Ramos (cell line): ENCODE results near the gene EPHA4.

Experiments used
- in situ Hi-C: fragments of 300-500 bp; cut with MboI; formaldehyde crosslinking; loops from one replicate; pipeline ENCODE4 v1.14.3; 2022; ENCODE audit warnings: low sequenced_read_pairs; ENCODE audit not compliant: unreplicated experiment

The EPHA4 gene

GRCh38 chr2:221423210-221423804 is 148.8 kb downstream of the EPHA4 start:
- in situ Hi-C loops = no loop called here

DNA sequence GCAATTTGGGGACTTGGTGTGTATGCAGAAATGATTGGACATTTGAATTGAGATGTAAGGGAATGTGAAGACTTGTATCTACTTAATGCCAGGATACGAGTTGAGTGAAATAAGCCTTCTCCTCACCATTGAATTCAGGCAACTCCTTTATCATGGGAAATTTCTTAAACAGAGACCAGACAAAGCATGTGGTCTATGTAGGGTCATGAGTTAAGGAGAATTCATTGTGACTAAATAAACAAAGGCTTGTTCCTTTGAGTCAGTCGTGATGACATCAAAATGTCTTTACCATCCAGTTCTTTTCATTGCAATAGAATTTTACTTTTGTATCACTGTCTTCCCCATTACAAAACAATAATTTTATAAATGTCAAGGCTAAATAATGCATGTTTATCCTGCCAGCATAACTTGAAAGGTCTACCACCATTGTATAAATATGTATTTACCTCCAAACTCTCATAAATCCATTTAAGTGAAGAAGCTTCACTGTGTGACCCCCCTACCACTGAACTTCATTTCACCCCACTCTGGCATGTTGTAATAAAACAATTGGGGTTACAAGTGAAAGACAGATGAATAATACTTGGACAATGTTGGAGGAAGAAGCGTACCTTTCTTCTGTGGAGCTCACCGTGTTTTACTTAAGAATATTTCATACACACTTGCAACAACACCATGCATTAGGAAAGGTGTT is 149.4 kb downstream of the EPHA4 start:
- in situ Hi-C loops = no loop called here

DNA sequence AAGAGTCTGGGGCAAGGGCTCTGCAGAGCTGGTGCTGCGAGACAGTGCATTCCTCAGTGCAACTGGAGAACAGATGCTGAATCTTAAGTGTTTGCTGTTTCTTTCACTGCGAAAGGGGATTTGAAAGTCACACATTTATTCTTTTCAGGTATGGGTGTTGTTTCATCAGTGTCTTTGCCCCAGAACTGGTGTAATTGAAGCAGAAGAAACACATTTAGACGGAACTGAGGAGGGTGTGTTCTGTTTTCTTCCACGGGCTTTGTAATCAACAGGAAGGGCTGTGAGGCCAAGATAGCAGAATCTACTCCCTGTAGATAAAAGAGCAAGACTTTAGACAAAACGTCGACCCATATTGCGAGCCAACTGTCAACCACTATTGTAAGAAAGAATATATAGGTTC is 151.9 kb downstream of the EPHA4 start:
- in situ Hi-C loops = no loop called here

- in situ Hi-C loops = no loop called here
Measured at GRCh38 chr2:221415789-221416188, 156.3 kb downstream of the EPHA4 start.

- in situ Hi-C loops = no loop called here
Measured at GRCh38 chr2:221412978-221413377, 159.1 kb downstream of the EPHA4 start.

GRCh38 chr2:221410487-221410886 is 161.6 kb downstream of the EPHA4 start:
- in situ Hi-C loops = no loop called here

DNA sequence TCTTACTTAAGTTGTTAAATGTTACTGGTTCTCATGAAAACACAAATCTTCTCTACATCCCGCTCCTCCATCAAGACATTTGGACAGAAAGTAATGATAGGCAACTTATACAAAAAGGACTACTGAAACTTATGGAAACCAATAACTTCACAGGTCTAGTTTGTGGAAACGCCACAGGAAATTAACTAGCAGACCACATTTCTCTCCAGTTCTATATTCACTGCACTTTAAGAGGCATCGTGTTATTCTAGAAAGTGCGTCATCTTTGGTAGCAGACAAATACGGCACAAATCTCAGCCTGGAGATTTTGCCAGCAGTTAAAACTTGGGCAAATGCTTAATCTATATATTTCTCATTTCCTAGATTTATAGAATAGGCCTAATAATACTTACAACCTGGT is 164.3 kb downstream of the EPHA4 start:
- in situ Hi-C loops = no loop called here

- in situ Hi-C loops = no loop called here
Measured at GRCh38 chr2:221405521-221405920, 166.6 kb downstream of the EPHA4 start.

DNA sequence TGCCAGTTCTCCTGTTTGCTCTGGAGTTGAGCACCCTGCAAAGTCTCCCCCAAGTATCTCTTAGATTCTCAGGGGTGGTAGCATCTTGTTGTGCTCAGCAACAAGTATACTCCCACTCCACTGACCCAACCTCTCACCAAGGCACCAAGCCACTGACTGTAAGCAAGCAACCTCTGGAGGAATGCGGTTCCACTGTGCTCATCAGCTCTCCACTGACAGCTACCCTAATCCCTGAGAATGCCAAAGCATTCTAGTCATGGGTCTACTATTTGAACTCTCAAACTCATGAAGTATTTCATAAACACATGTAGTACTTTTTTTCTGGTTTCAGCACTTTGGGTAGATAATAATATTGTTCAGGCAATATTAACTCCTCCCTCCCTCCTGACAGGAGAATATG is 170.0 kb downstream of the EPHA4 start:
- in situ Hi-C loops = no loop called here

GRCh38 chr2:221400411-221400810 is 171.7 kb downstream of the EPHA4 start:
- in situ Hi-C loops = no loop called here

- in situ Hi-C loops = no loop called here
Measured at GRCh38 chr2:221399183-221399582, 172.9 kb downstream of the EPHA4 start.

- in situ Hi-C loops = no loop called here
Measured at GRCh38 chr2:221397187-221397586, 174.9 kb downstream of the EPHA4 start.

GRCh38 chr2:221392228-221392881 is 179.7 kb downstream of the EPHA4 start:
- in situ Hi-C loops = no loop called here

DNA sequence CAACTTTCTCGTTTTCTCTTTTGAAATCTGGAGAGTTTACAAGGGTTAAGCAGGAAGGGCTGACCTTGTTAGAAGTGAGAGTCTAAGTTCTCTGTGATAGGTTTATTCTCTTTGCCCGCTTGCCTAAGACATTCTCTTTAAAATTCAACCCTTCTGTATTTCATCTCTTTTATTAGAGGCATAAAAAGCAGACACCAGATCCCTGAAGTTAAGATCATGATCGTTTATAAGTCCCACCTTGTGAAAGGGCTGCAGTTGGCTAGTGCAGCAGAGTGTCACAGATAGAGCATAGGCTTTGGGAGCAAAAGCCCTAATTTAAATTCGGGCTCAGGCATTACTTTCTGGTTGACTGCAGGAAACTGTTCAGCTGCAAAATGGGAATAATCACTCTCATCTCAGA is 181.2 kb downstream of the EPHA4 start:
- in situ Hi-C loops = no loop called here

- in situ Hi-C loops = no loop called here
Measured at GRCh38 chr2:221389904-221390303, 182.2 kb downstream of the EPHA4 start.

DNA sequence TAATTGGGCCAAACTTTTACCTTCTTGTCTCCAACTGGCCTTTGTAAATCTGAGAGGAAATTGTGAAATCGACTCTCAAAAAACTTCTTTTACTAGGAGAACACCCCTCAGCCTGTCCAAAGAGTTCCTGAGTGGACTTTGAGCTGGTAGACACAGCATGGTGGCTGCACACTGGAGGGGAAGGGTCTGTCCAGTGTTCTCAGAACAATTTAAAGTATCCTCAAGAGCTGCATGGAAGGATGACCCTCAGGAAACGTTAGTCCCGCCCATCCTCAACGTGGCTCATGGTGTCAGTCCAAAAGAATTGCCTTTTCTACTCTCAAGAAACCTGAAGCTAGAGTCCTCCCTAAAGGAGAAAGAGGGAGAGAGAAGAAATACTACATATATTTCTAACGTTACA is 182.7 kb downstream of the EPHA4 start:
- in situ Hi-C loops = no loop called here

DNA sequence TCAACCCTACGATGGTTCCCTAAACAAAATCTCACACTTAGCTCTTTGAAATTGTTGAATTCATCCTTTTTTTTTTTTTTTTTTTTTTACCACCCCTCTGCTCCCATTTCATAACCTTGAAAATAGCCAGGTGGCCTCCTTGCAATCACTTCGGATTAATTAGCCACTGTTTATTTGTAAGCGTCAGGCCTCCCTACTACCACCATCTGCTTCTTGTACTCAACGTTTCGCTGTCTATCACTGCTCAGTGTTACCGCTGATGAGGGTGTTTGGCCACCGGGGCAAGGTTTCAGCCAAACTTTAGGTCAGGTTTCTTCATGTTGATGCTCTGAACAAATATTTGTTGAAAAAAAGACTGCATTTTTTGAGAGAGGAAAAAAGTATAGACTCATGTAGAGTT is 183.2 kb downstream of the EPHA4 start:
- in situ Hi-C loops = no loop called here

- in situ Hi-C loops = no loop called here
Measured at GRCh38 chr2:221385716-221386115, 186.4 kb downstream of the EPHA4 start.

DNA sequence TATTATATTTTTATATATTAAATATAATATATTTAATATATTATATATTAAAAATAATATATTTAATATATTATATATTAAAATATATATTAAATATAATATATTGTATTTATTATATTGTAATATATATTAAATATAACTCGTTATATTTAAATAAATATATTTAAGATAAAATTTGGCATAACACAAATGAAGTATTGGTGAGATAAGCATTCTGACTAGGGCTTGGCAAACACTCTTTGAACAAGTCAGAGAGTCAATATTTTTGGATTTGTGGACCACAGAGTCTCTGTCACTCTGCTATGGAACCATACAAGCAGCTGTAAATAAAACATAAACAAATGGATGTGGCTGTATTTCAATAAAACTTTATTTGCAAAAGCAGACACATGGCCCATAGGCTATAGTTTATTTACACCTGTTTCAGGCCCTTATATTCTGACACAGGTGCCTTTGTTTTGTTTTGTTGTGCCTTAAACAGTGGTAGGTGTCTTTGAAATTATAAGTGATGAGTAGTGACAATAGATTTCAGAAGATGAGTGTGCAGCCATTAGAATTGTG is 190.1 kb downstream of the EPHA4 start:
- in situ Hi-C loops = no loop called here

DNA sequence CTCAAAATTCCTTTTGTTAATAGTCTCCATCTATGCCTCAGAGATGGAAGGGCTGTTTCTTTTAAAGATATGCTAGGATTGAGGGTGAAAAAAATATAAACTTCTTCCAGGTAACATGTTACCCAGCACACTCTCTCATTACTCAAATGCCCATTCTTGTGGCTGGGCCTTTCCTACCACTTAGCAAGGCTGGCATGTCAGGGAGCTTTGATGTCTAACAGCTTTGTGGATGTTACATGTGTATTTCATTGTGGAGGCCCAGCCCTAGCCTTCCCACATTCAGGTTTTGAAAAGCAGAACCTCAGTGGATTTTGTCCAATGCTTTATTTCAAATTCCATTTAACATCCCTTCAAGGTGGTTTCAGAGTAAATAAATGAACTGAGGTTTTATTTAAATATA is 191.4 kb downstream of the EPHA4 start:
- in situ Hi-C loops = no loop called here

DNA sequence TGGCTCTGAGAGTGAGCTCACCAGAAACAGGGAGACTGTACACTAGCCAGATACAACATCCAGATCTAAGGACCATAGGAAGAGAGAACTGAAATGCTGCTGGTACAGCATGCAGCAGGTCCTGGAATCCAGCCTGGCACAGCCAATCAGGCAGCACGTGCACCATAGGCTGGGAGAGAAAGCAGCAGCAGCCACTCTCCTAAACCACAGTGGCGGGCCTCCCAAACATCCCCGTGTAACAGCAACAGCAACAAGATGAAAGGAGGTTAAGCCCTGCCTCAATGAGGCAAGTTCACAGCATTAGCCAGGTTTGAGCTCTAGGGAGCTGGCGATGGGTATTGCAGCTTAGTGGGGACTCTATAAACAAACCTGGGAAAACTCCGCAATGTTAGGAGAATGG is 192.0 kb downstream of the EPHA4 start:
- in situ Hi-C loops = no loop called here
